Fibroblast of lung (primary cell): ENCODE measurements around the gene CDKAL1. TPM values are rescaled to one million over a fixed set of nuclear protein-coding genes. Genes with fewer than 3 reads are reported as not detected.

Source experiments
- DNase-seq, 2 donors: peaks; one replicate each; pipeline versions ENCODE4 v3.0.0 to v3.0.0-alpha.2; 2010; ENCODE audit warnings: low read depth in 2 of 2
- H2AFZ ChIP-seq: 2 replicates; pipeline ENCODE4 v1.5.1; 2012; ENCODE audit warnings: low read length, control low read depth, inconsistent platforms
- H3K27ac ChIP-seq: 2 replicates; pipeline ENCODE4 v1.5.1; 2011; ENCODE audit warnings: low read length, control low read depth; ENCODE audit not compliant: insufficient read depth
- H3K27me3 ChIP-seq: 2 replicates; pipeline ENCODE4 v1.5.1; 2011; ENCODE audit warnings: mild to moderate bottlenecking, low read length; ENCODE audit not compliant: control insufficient read depth, insufficient read depth
- H3K36me3 ChIP-seq: 2 replicates; pipeline ENCODE4 v1.5.1; 2011; ENCODE audit warnings: low read length; ENCODE audit not compliant: control insufficient read depth, insufficient read depth
- H3K4me1 ChIP-seq: 2 replicates; pipeline ENCODE4 v1.5.1; 2011; ENCODE audit warnings: low read length; ENCODE audit not compliant: control insufficient read depth, insufficient read depth; ENCODE audit errors: extremely low read depth
- H3K4me2 ChIP-seq: 2 replicates; pipeline ENCODE4 v1.5.1; 2011; ENCODE audit warnings: low read length, control low read depth; ENCODE audit not compliant: insufficient read depth; ENCODE audit errors: extremely low read depth
- H3K4me3 ChIP-seq, 4 experiments: fragments of 200-600 bp in 1 of 4; sonication (generic) in 1 of 4; replicated peaks in 1 of 4; 2 replicates each; pipeline ENCODE4 v1.5.1; 2011 to 2016; ENCODE audit warnings: low read length in 4 of 4, low read depth in 3 of 4, mild to moderate bottlenecking in 3 of 4, control low read depth in 2 of 4, inconsistent platforms in 1 of 4, mixed read lengths in 1 of 4; ENCODE audit not compliant: insufficient read depth in 1 of 4; ENCODE audit errors: control extremely low read depth in 1 of 4
- H3K79me2 ChIP-seq: 2 replicates; pipeline ENCODE4 v1.5.1; 2012; ENCODE audit warnings: mild to moderate bottlenecking, low read length, inconsistent platforms; ENCODE audit not compliant: control insufficient read depth, insufficient read depth
- H3K9ac ChIP-seq: 2 replicates; pipeline ENCODE4 v1.5.1; 2011; ENCODE audit warnings: mild to moderate bottlenecking, low read length, control low read depth; ENCODE audit not compliant: insufficient read depth
- H3K9me3 ChIP-seq: 2 replicates; pipeline ENCODE4 v1.5.1; 2012; ENCODE audit warnings: low read depth, low read length; ENCODE audit not compliant: control insufficient read depth, insufficient read depth
- H4K20me1 ChIP-seq: 2 replicates; pipeline ENCODE4 v1.5.1; 2011; ENCODE audit warnings: low read length; ENCODE audit not compliant: control insufficient read depth, insufficient read depth; ENCODE audit errors: extremely low read depth
- EZH2 ChIP-seq: IDR thresholded peaks from 2 replicates; pipeline ENCODE4 v1.5.1; 2012; ENCODE audit warnings: low read length, control low read depth, mild to moderate bottlenecking; ENCODE audit errors: missing control alignments
- polyA plus RNA-seq, 2 donors: library from polyadenylated mRNA; depleted of rRNA in 1 of 2; stranded (reverse) in 1 of 2; unstranded in 1 of 2; fragments of >200 nt; gene quantifications; 2 replicates each; pipeline ENCODE4 v1.2.1, GENCODE V29; 2011 to 2012; ENCODE audit warnings: missing spikeins in 1 of 2
- total RNA-seq: library from RNA; depleted of rRNA; stranded (reverse); fragments of >200 nt; gene quantifications from 2 replicates; pipeline ENCODE4 v1.2.1, GENCODE V29; 2014
- TF ChIP-seq, protein P1 (sequence below), 2 donors: IDR thresholded peaks in 1 of 2; conservative IDR thresholded peaks in 1 of 2; 1 replicate in 1 of 2; 2 replicates in 1 of 2; pipeline ENCODE4 v1.5.1; 2011 to 2012; ENCODE audit warnings: low read length in 2 of 2, control low read depth in 1 of 2, inconsistent platforms in 1 of 2, low read depth in 1 of 2, mild to moderate bottlenecking in 1 of 2

CDKAL1 gene
- total and polyA plus RNA-seq, 2 donors (not counting 1 experiment from before 2014, with no cell fraction given), result 7.4 to 15.0 TPM

DNA sequence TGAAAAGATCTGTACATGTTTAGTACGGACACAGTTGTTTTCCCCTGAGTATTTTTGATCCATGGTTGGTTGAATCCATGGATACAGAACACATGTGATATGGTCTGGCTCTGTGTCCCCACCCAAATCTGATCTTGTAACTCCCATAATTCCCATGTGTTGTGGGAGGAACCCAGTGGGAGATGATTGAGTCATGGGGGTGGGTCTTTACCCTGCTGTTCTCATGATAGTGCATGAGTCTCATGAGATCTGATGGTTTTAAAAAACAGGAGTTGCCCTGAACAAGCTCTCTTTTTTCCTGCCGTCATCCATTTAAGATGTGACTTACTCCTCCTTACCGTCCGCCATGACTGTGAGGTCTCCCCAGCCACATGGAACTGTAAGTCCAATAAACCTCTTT lies 139.2 kb downstream of the CDKAL1 start:
- Histone ChIP-seq H3K79me2 (no peaks in the 10 kb centered on the region), H3K4me1 (no peaks in the 10 kb centered on the region), H3K36me3 (no peaks in the 10 kb centered on the region), H3K4me2 (no peak overlapping the region), H3K9ac (no peak overlapping the region), H4K20me1 (no peaks in the 10 kb centered on the region), H3K4me3 (no peak overlapping the region), H2AFZ (no peak overlapping the region), H3K27ac (no peak overlapping the region), H3K9me3 (no peaks in the 10 kb centered on the region), H3K27me3 (no peaks in the 10 kb centered on the region)
- DNase-seq, result no peak
- TF ChIP-seq, protein P1, sequence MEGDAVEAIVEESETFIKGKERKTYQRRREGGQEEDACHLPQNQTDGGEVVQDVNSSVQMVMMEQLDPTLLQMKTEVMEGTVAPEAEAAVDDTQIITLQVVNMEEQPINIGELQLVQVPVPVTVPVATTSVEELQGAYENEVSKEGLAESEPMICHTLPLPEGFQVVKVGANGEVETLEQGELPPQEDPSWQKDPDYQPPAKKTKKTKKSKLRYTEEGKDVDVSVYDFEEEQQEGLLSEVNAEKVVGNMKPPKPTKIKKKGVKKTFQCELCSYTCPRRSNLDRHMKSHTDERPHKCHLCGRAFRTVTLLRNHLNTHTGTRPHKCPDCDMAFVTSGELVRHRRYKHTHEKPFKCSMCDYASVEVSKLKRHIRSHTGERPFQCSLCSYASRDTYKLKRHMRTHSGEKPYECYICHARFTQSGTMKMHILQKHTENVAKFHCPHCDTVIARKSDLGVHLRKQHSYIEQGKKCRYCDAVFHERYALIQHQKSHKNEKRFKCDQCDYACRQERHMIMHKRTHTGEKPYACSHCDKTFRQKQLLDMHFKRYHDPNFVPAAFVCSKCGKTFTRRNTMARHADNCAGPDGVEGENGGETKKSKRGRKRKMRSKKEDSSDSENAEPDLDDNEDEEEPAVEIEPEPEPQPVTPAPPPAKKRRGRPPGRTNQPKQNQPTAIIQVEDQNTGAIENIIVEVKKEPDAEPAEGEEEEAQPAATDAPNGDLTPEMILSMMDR (conservative IDR thresholded peaks at IDR 0.05 in 1 of 2, IDR thresholded peaks at IDR 0.05 in 1 of 2; ENCODE audit: low read depth in 1 of 2, low read length in 2 of 2), result no peak
- no peak for TF ChIP-seq EZH2

GRCh38 chr6:20674664-20675063 lies 140.4 kb downstream of the CDKAL1 start:
- H4K20me1 ChIP-seq, result no peaks in the 10 kb centered on the region
- no peak overlapping the region for H3K4me2 ChIP-seq
- DNase-seq, result no peak
- H3K4me1 ChIP-seq, result no peaks in the 10 kb centered on the region
- TF ChIP-seq, protein P1 (conservative IDR thresholded peaks at IDR 0.05 in 1 of 2, IDR thresholded peaks at IDR 0.05 in 1 of 2; ENCODE audit: low read depth in 1 of 2, low read length in 2 of 2), result no peak
- no peak for TF ChIP-seq EZH2
- H3K9me3 ChIP-seq, result no peaks in the 10 kb centered on the region
- H3K27me3 ChIP-seq, result no peaks in the 10 kb centered on the region
- no peaks in the 10 kb centered on the region for H3K79me2 ChIP-seq
- H2AFZ ChIP-seq, result no peak overlapping the region
- no peaks in the 10 kb centered on the region for H3K36me3 ChIP-seq
- no peak overlapping the region for H3K4me3 ChIP-seq
- H3K27ac ChIP-seq, result no peak overlapping the region
- no peak overlapping the region for H3K9ac ChIP-seq

- Histone ChIP-seq H3K4me2 (no peak overlapping the region), H4K20me1 (no peaks in the 10 kb centered on the region)
Observed at GRCh38 chr6:20678831-20679352, 144.6 kb downstream of the CDKAL1 start.

More at GRCh38 chr6:20678831-20679352, 144.6 kb downstream of the CDKAL1 start:
- H3K9me3 ChIP-seq, result no peaks in the 10 kb centered on the region
- H3K9ac ChIP-seq, result no peak overlapping the region
- no peak for DNase-seq
- H3K4me1 ChIP-seq, result peaks cover 3% of the 10 kb centered on the region
- no peak overlapping the region for H2AFZ ChIP-seq
- no peaks in the 10 kb centered on the region for H3K36me3 ChIP-seq
- H3K79me2 ChIP-seq, result no peaks in the 10 kb centered on the region
- H3K27me3 ChIP-seq, result no peaks in the 10 kb centered on the region
- H3K27ac ChIP-seq, result no peak overlapping the region
- H3K4me3 ChIP-seq, result no peak overlapping the region
- TF ChIP-seq EZH2, result no peak
- TF ChIP-seq, protein P1 (conservative IDR thresholded peaks at IDR 0.05 in 1 of 2, IDR thresholded peaks at IDR 0.05 in 1 of 2; ENCODE audit: low read depth in 1 of 2, low read length in 2 of 2), result no peak
